ENCODE data around the gene CSTPP1.

Gene CSTPP1

DNA sequence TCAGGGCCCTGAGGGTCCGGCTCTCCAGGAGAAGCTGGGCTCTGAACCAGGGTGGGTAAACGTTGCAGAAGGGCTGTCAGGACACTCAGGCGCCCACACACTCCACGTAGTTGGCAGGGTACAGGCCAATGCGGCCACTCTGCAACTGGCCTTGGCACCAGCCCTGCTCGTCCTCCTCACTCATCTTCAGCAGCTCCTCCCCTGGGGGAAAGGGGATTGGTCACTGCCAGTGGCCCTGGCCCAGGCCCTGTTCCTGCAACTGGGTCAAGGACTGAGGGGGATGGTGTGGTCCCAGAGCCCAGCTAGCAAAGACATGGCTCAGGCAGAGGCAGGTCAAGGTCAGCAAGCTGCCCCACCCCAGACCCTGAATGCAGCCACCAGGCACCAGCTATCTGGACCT lies 241.3 kb downstream of the CSTPP1 start:
- DNase-seq (ENCODE audit: extremely low read depth, low read depth) = no peak
- TF ChIP-seq, protein P1, sequence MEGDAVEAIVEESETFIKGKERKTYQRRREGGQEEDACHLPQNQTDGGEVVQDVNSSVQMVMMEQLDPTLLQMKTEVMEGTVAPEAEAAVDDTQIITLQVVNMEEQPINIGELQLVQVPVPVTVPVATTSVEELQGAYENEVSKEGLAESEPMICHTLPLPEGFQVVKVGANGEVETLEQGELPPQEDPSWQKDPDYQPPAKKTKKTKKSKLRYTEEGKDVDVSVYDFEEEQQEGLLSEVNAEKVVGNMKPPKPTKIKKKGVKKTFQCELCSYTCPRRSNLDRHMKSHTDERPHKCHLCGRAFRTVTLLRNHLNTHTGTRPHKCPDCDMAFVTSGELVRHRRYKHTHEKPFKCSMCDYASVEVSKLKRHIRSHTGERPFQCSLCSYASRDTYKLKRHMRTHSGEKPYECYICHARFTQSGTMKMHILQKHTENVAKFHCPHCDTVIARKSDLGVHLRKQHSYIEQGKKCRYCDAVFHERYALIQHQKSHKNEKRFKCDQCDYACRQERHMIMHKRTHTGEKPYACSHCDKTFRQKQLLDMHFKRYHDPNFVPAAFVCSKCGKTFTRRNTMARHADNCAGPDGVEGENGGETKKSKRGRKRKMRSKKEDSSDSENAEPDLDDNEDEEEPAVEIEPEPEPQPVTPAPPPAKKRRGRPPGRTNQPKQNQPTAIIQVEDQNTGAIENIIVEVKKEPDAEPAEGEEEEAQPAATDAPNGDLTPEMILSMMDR (IDR thresholded peaks at IDR 0.05; ENCODE audit: low read depth, low read length) = no peak

GRCh38 chr11:47178316-47178715 lies 241.8 kb downstream of the CSTPP1 start:
- TF ChIP-seq, protein P1 (IDR thresholded peaks at IDR 0.05; ENCODE audit: low read depth, low read length) = no peak

DNA sequence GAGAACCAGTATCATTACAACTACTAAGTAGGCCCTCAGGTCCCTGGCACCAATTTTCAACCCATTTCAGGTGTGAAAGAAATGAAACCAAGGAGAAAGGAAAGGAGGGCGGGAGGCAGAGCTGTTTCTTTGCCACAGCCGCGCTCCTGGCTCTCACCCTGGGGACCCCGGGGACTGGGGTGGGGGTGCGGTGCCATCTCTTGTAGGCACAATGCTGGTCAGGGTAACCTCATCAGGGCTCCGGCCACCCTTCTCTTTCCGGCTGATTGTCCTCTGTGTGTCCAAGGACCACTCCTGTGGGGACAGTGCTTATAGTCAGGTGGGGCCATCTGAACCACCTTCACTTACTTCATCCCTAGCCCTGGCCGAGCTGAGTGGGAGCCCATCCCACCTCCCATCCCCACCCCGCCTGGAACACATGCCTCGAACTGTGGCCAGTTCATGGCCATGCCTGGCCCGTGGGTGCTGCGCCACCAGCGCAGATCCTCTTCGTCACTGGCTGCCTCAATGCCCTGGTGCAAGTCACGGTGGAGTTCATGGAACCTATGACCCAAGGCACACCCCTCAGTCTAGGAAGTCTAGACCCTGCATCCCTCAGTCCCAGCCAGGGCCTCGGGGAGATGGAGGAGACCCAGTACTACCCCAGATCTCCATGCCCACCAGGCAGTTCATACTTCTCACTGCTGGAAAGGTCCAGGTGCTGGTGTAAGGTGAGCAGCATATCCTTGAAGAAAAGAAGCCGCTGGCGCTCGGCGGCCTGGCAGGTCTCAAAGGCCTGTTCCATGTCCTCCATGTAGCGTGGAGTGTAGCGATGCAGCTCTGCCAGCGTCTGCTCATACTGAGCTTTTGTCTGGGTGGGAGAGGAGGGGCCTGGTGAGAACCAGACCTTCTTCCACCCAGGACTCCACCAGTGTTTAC lies 242.4 kb downstream of the CSTPP1 start:
- DNase-seq (ENCODE audit: extremely low read depth, low read depth) = no peak

More at GRCh38 chr11:47178316-47178715, 241.8 kb downstream of the CSTPP1 start:
- DNase-seq (ENCODE audit: extremely low read depth, low read depth) = no peak

GRCh38 chr11:47179655-47179991 lies 243.1 kb downstream of the CSTPP1 start:
- TF ChIP-seq, protein P1 (IDR thresholded peaks at IDR 0.05; ENCODE audit: low read depth, low read length) = peak; percentile 57
- no peak for DNase-seq (ENCODE audit: extremely low read depth, low read depth)

More for the DNA sequence above, 242.4 kb downstream of the CSTPP1 start:
- TF ChIP-seq, protein P1 (IDR thresholded peaks at IDR 0.05; ENCODE audit: low read depth, low read length) = no peak

GRCh38 chr11:47180006-47180787 lies 243.6 kb downstream of the CSTPP1 start:
- no peak for DNase-seq (ENCODE audit: extremely low read depth, low read depth)
- TF ChIP-seq, protein P1 (IDR thresholded peaks at IDR 0.05; ENCODE audit: low read depth, low read length) = no peak

- no peak for DNase-seq (ENCODE audit: extremely low read depth, low read depth)
- TF ChIP-seq, protein P1 (IDR thresholded peaks at IDR 0.05; ENCODE audit: low read depth, low read length) = no peak
These were observed 244.7 kb downstream of the CSTPP1 start for GRCh38 chr11:47181271-47181670.

- no peak for DNase-seq (ENCODE audit: extremely low read depth, low read depth)
- TF ChIP-seq, protein P1 (IDR thresholded peaks at IDR 0.05; ENCODE audit: low read depth, low read length) = no peak
These were observed 245.8 kb downstream of the CSTPP1 start for GRCh38 chr11:47182380-47182779.

Measured in AG09319 (cell line).